ENCODE results near the gene NLRP7. TPM values are rescaled to one million over a fixed set of nuclear protein-coding genes. Genes with fewer than 3 reads are reported as not detected.

NLRP7 gene
- total RNA-seq, 1 experiment from 2014 or later, result not detected

GRCh38 chr19:54873990-54874389 is 73.3 kb downstream of the NLRP7 start, which contains the start of gene FCAR:
Gene FCAR, plus strand, starts transcription at chr19:54874235. Its CDS starts 55 bp downstream, at chr19:54874290.
- no peak for DNase-seq (ENCODE audit: low read depth)

Other genes with a start within 250 kb of the NLRP7 start
- not detected in 2 replicates for gene KIR3DL3, start 223.1 kb downstream of the NLRP7 start, total RNA-seq (2014; rRNA removed)
- not detected in 2 replicates for gene KIR2DL3, start 209.0 kb downstream of the NLRP7 start, total RNA-seq (2014; rRNA removed)
- not detected in 2 replicates for gene KIR2DL1, start 177.7 kb downstream of the NLRP7 start, total RNA-seq (2014; rRNA removed)
- not detected in 2 replicates for gene KIR2DL4, start 143.9 kb downstream of the NLRP7 start, total RNA-seq (2014; rRNA removed)
- gene KIR3DL1, start 131.1 kb downstream of the NLRP7 start, total RNA-seq (2014; rRNA removed), result not detected in 2 replicates
- gene KIR2DS4, start 114.9 kb downstream of the NLRP7 start, total RNA-seq (2014; rRNA removed), result not detected in 2 replicates
- not detected in 2 replicates for gene KIR3DL2, start 97.1 kb downstream of the NLRP7 start, total RNA-seq (2014; rRNA removed)
- not detected in 2 replicates for gene FCAR, start 73.3 kb downstream of the NLRP7 start, total RNA-seq (2014; rRNA removed)
- not detected in 2 replicates for gene NCR1, start 41.4 kb downstream of the NLRP7 start, total RNA-seq (2014; rRNA removed)
- not detected in 2 replicates for gene NLRP2, start 18.8 kb upstream of the NLRP7 start, total RNA-seq (2014; rRNA removed)
- gene GP6, start 90.7 kb upstream of the NLRP7 start, total RNA-seq (2014; rRNA removed), result not detected in 2 replicates
- 6.5 and 8.7 TPM in 2 replicates for gene RDH13, start 115.6 kb upstream of the NLRP7 start, total RNA-seq (2014; rRNA removed)
- gene EPS8L1, start 128.3 kb upstream of the NLRP7 start, total RNA-seq (2014; rRNA removed), result 2.0 and 2.2 TPM in 2 replicates
- 78.0 and 90.4 TPM in 2 replicates for gene PPP1R12C, start 170.1 kb upstream of the NLRP7 start, total RNA-seq (2014; rRNA removed)
- gene TNNT1, start 201.7 kb upstream of the NLRP7 start, total RNA-seq (2014; rRNA removed), result 52.6 and 73.4 TPM in 2 replicates
- gene TNNI3, start 210.2 kb upstream of the NLRP7 start, total RNA-seq (2014; rRNA removed), result 0.26 and 0.92 TPM in 2 replicates
- gene DNAAF3, start 219.1 kb upstream of the NLRP7 start, total RNA-seq (2014; rRNA removed), result 0.90 and 1.3 TPM in 2 replicates
- not detected in 2 replicates for gene SYT5, start 232.8 kb upstream of the NLRP7 start, total RNA-seq (2014; rRNA removed)